NT2/D1 (cell line): ENCODE measurements around the gene EIF2AK2.

Source experiments
- SUZ12 ChIP-seq: IDR thresholded peaks from 2 replicates; pipeline ENCODE4 v1.6.1; 2011; ENCODE audit not compliant: insufficient read length, insufficient read depth; ENCODE audit errors: extremely low read depth
- YY1 ChIP-seq: IDR thresholded peaks from 2 replicates; pipeline ENCODE4 v1.6.1; 2011; ENCODE audit not compliant: insufficient read length, insufficient read depth

DNA sequence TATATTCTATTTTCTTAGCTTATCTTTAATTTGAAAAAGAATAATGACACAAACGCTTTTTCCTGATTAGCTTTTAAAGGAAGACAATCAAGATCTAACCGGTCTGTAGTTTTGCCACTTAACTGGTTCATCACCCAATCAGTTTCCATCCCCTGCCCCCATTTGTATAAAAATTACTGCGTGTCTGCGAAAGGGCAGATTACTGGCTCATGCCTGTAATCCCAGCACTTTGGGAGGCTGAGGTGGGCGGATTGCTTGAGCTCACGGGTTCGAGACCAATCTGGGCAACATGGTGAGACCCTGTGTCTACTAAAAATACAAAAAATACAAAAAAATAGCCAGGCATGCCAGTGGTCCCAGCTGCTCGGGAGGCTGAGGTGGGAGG, 41.9 kb upstream of the EIF2AK2 start:
- TF ChIP-seq SUZ12 (no peak), YY1 (no peak)
